ENCODE data around the gene AFG1L. TPM values are rescaled to one million over a fixed set of nuclear protein-coding genes. Genes with fewer than 3 reads are reported as not detected.

Gene AFG1L
- total RNA-seq, 1 experiment from 2014 or later: 7.2 TPM

GRCh38 chr6:108419474-108419873 is 124.6 kb downstream of the AFG1L start:
- no peak overlapping the region for H3K4me3 Mint-ChIP-seq (ENCODE audit: unreplicated experiment)
- DNase-seq: no peak
- intact Hi-C loops (cut with micrococcal nuclease; ENCODE audit: unreplicated experiment): no loop called here
- Histone ChIP-seq H3K4me1 (no peaks in the 10 kb centered on the region), H3K4me3 (ENCODE audit: low read depth, low read length) (no peak overlapping the region), H3K9me3 (no peaks in the 10 kb centered on the region), H3K27me3 (replicated peaks; ENCODE audit: control insufficient read depth, insufficient read depth, low read length) (no peaks in the 10 kb centered on the region), H3K36me3 (ENCODE audit: control insufficient read depth, insufficient read depth, low read length) (no peaks in the 10 kb centered on the region)
- no peaks in the 10 kb centered on the region for H3K4me1 Mint-ChIP-seq (ENCODE audit: low read depth, unreplicated experiment)
- no TSS peak for BruUV-seq (replicated peaks)
- H3K9me3 Mint-ChIP-seq (ENCODE audit: unreplicated experiment): peaks cover 3% of the 10 kb centered on the region
- H3K27me3 Mint-ChIP-seq (ENCODE audit: insufficient read depth, unreplicated experiment): no peaks in the 10 kb centered on the region
- POLR2A ChIA-PET: no interaction called here
- no peak for TF ChIP-seq CTCF (IDR thresholded peaks at IDR 0.05; ENCODE audit: insufficient read depth in 1 of 2, low read depth in 1 of 2, low read length in 1 of 2, severe bottlenecking in 1 of 2, unreplicated experiment in 1 of 2)
- H3K27ac Mint-ChIP-seq (ENCODE audit: unreplicated experiment): no peak overlapping the region
- no peaks in the 10 kb centered on the region for H3K36me3 Mint-ChIP-seq (ENCODE audit: insufficient read depth, unreplicated experiment)
- CTCF ChIA-PET: no interaction called here

GRCh38 chr6:108419934-108420609 is 125.2 kb downstream of the AFG1L start:
- intact Hi-C loops (cut with micrococcal nuclease; ENCODE audit: unreplicated experiment): no loop called here
- H3K4me1 Mint-ChIP-seq (ENCODE audit: low read depth, unreplicated experiment): no peaks in the 10 kb centered on the region
- DNase-seq: no peak
- Histone ChIP-seq H3K9me3 (no peaks in the 10 kb centered on the region), H3K4me3 (ENCODE audit: low read depth, low read length) (no peak overlapping the region), H3K4me1 (no peaks in the 10 kb centered on the region), H3K27me3 (replicated peaks; ENCODE audit: control insufficient read depth, insufficient read depth, low read length) (no peaks in the 10 kb centered on the region), H3K36me3 (ENCODE audit: control insufficient read depth, insufficient read depth, low read length) (no peaks in the 10 kb centered on the region)
- H3K27ac Mint-ChIP-seq (ENCODE audit: unreplicated experiment): no peak overlapping the region
- H3K36me3 Mint-ChIP-seq (ENCODE audit: insufficient read depth, unreplicated experiment): no peaks in the 10 kb centered on the region
- no peaks in the 10 kb centered on the region for H3K9me3 Mint-ChIP-seq (ENCODE audit: unreplicated experiment)
- POLR2A ChIA-PET: no interaction called here
- no peak overlapping the region for H3K4me3 Mint-ChIP-seq (ENCODE audit: unreplicated experiment)
- no peak for TF ChIP-seq CTCF (IDR thresholded peaks at IDR 0.05; ENCODE audit: insufficient read depth in 1 of 2, low read depth in 1 of 2, low read length in 1 of 2, severe bottlenecking in 1 of 2, unreplicated experiment in 1 of 2)
- no TSS peak for BruUV-seq (replicated peaks)
- no peaks in the 10 kb centered on the region for H3K27me3 Mint-ChIP-seq (ENCODE audit: insufficient read depth, unreplicated experiment)
- CTCF ChIA-PET: no interaction called here

- Mint-ChIP-seq H3K36me3 (ENCODE audit: insufficient read depth, unreplicated experiment) (no peaks in the 10 kb centered on the region), H3K27ac (ENCODE audit: unreplicated experiment) (no peak overlapping the region), H3K27me3 (ENCODE audit: insufficient read depth, unreplicated experiment) (no peaks in the 10 kb centered on the region), H3K4me1 (ENCODE audit: low read depth, unreplicated experiment) (no peaks in the 10 kb centered on the region), H3K4me3 (ENCODE audit: unreplicated experiment) (no peak overlapping the region), H3K9me3 (ENCODE audit: unreplicated experiment) (no peaks in the 10 kb centered on the region)
- no peaks in the 10 kb centered on the region for H3K4me1 ChIP-seq
- POLR2A ChIA-PET: no interaction called here
- no TSS peak for BruUV-seq (replicated peaks)
- DNase-seq: no peak
- CTCF ChIA-PET: interaction anchor here (0.5 kb wide), 1 partner anchor 269 kb away, joined by 3 read pairs; no protein-coding TSS in a partner anchor
- no peak overlapping the region for H3K4me3 ChIP-seq (ENCODE audit: low read depth, low read length)
- no peaks in the 10 kb centered on the region for H3K27me3 ChIP-seq (replicated peaks; ENCODE audit: control insufficient read depth, insufficient read depth, low read length)
- intact Hi-C loops (cut with micrococcal nuclease; ENCODE audit: unreplicated experiment): no loop called here
- TF ChIP-seq CTCF (IDR thresholded peaks at IDR 0.05; ENCODE audit: insufficient read depth in 1 of 2, low read depth in 1 of 2, low read length in 1 of 2, severe bottlenecking in 1 of 2, unreplicated experiment in 1 of 2): no peak
- H3K36me3 ChIP-seq (ENCODE audit: control insufficient read depth, insufficient read depth, low read length): no peaks in the 10 kb centered on the region
- H3K9me3 ChIP-seq: no peaks in the 10 kb centered on the region
Measured at GRCh38 chr6:108421366-108421765, 126.5 kb downstream of the AFG1L start.
